Measurements from ENCODE around the gene SV2A. TPM values are rescaled to one million over a fixed set of nuclear protein-coding genes. Genes with fewer than 3 reads are reported as not detected.
"Not testable (repeated sequence)": the region's sequence is repeated elsewhere in the genome, so short reads cannot be mapped to it uniquely, and the experiment has no call there.

SV2A gene
- total and polyA plus RNA-seq, 7 donors = 0.60 to 6.9 (median 4.1) TPM; not detected in 1

GRCh38 chr1:149945206-149945605 is 27.6 kb upstream of the SV2A start:
- TF ChIP-seq CTCF (IDR thresholded peaks at IDR 0.05) = no peak
- H3K4me1 ChIP-seq = peaks cover 0 to 6% (median 2%) of the 10 kb centered on the region in 4 donors
- WGBS, 2 donors = 91 to 94% methylated on average over 4 of the region's 4 CpGs
- H3K36me3 ChIP-seq = peaks cover 14 to 66% (median 31%) of the 10 kb centered on the region in 4 donors
- no peaks in the 10 kb centered on the region for H3K9me3 ChIP-seq
- H3K27me3 ChIP-seq = no peaks in the 10 kb centered on the region
- intact Hi-C loops (cut with DNase I) = no loop called here
- no peak for DNase-seq
- no peak overlapping the region for H3K4me3 ChIP-seq
- H3K27ac ChIP-seq = no peak overlapping the region

- DNase-seq = no peak
- Histone ChIP-seq H3K27ac (peak overlapping the region in 2 of 4 donors; percentile 34 to 38), H3K4me3 (no peak overlapping the region), H3K9me3 (no peaks in the 10 kb centered on the region), H3K4me1 (peaks cover 0 to 23% (median 16%) of the 10 kb centered on the region in 4 donors), H3K27me3 (no peaks in the 10 kb centered on the region), H3K36me3 (peaks cover 9 to 43% (median 22%) of the 10 kb centered on the region in 4 donors)
- WGBS, 2 donors = 7 to 39% methylated on average over 3 of the region's 3 CpGs
- intact Hi-C loops (cut with DNase I) = no loop called here
- TF ChIP-seq EP300 (IDR thresholded peaks at IDR 0.05) (no peak), CTCF (IDR thresholded peaks at IDR 0.05) (no peak), POLR2AphosphoS5 (IDR thresholded peaks at IDR 0.05) (no peak), POLR2A (IDR thresholded peaks at IDR 0.05) (no peak)
These were observed 25.2 kb upstream of the SV2A start for GRCh38 chr1:149942885-149943284.

GRCh38 chr1:149942207-149942606 is 24.6 kb upstream of the SV2A start:
- Histone ChIP-seq H3K36me3 (peaks cover 9 to 36% (median 21%) of the 10 kb centered on the region in 4 donors), H3K4me1 (peaks cover 0 to 30% (median 23%) of the 10 kb centered on the region in 4 donors), H3K27ac (peak overlapping the region; percentile 10 to 38 (median 22))

GRCh38 chr1:149940427-149940826 is 22.8 kb upstream of the SV2A start:
- Histone ChIP-seq H3K27me3 (no peaks in the 10 kb centered on the region), H3K36me3 (peaks cover 0 to 20% (median 14%) of the 10 kb centered on the region in 4 donors), H3K9me3 (no peaks in the 10 kb centered on the region), H3K27ac (peak overlapping the region in 3 of 4 donors; percentile 78 to 91 (median 79)), H3K4me1 (peaks cover 0 to 43% (median 35%) of the 10 kb centered on the region in 4 donors), H3K4me3 (no peak overlapping the region)
- WGBS, 2 donors = 91 to 92% methylated on average over 3 of the region's 3 CpGs
- TF ChIP-seq EP300 (IDR thresholded peaks at IDR 0.05) (no peak), CTCF (IDR thresholded peaks at IDR 0.05) (no peak), POLR2A (IDR thresholded peaks at IDR 0.05) (no peak)
- intact Hi-C loops (cut with DNase I) = no loop called here
- DNase-seq = no peak

More at GRCh38 chr1:149942207-149942606, 24.6 kb upstream of the SV2A start:
- TF ChIP-seq POLR2A (IDR thresholded peaks at IDR 0.05) (no peak), CTCF (IDR thresholded peaks at IDR 0.05) (peak in 1 of 4 experiments; percentile 10)
- no peaks in the 10 kb centered on the region for H3K27me3 ChIP-seq
- no peak overlapping the region for H3K4me3 ChIP-seq
- 18 to 54% methylated on average over 5 of the region's 5 CpGs for WGBS, 2 donors
- H3K9me3 ChIP-seq = no peaks in the 10 kb centered on the region
- intact Hi-C loops (cut with DNase I) = no loop called here
- no peak for DNase-seq

- H3K9me3 ChIP-seq; DNase-seq; H3K27me3 ChIP-seq; H3K36me3 ChIP-seq; intact Hi-C loops (cut with DNase I): not testable (repeated sequence)
- 13 to 60% methylated on average over 13 of the region's 13 CpGs for WGBS, 2 donors
- peak overlapping the region in 3 of 4 donors; percentile 26 to 39 (median 37) for H3K4me3 ChIP-seq
- peak overlapping the region; percentile 78 to 91 (median 82) for H3K27ac ChIP-seq
- peaks cover 0 to 48% (median 38%) of the 10 kb centered on the region in 4 donors for H3K4me1 ChIP-seq
These were observed 21.0 kb upstream of the SV2A start for GRCh38 chr1:149938668-149939003.
